Measurements from ENCODE around the gene HP.
"Not testable (repeated sequence)": the region's sequence is repeated elsewhere in the genome, so short reads cannot be mapped to it uniquely, and the experiment has no call there.

HP gene, protein sequence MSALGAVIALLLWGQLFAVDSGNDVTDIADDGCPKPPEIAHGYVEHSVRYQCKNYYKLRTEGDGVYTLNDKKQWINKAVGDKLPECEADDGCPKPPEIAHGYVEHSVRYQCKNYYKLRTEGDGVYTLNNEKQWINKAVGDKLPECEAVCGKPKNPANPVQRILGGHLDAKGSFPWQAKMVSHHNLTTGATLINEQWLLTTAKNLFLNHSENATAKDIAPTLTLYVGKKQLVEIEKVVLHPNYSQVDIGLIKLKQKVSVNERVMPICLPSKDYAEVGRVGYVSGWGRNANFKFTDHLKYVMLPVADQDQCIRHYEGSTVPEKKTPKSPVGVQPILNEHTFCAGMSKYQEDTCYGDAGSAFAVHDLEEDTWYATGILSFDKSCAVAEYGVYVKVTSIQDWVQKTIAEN

DNA sequence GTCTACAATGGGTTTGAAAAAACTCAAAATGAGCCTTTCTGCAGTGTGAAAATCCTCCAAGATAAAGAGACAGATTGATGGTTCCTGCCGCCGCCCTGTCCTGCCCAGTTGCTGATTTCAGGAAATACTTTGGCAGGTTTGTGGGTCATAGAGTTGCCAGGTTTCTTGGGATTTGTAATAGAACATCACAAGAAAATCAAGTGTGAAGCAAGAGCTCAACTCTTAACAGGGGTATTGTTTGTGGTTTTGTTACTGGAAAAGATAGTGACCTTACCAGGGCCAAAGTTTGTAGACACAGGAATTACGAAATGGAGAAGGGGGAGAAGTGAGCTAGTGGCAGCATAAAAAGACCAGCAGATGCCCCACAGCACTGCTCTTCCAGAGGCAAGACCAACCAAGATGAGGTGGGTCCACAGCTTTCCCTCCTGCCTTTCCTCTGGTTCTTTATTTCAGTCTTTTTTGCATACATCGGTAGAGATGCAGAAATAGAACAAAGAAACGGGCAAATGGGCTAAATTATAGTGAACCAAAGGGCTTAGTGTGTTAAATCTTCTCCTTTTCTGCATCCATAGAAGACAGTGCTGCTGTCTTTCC, at the start of gene HP:
Gene HP, plus strand, starts transcription at position 252 of the 594 bp plus-strand sequence. Its CDS starts 148 bp downstream, at position 400.
- DNase-seq (ENCODE audit: low read depth), result not testable (repeated sequence)

DNA sequence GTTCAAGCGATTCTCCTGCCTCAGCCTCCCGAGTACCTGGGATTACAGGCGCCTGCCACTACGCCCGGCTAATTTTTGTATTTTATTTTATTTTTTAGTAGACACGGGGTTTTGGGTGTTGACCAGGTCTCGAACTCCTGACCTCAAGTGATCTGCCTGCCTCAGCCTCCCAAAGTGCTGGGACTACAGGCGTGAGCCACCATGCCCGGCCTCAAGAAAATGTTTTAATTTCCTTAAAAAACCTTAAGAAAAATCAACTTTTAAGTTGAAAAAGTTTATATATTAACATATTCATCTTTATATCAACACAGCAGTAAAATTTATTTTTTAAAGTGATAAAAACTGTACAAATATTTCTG, 46.3 kb upstream of the HP start:
- not testable (repeated sequence) for DNase-seq (ENCODE audit: low read depth)

DNA sequence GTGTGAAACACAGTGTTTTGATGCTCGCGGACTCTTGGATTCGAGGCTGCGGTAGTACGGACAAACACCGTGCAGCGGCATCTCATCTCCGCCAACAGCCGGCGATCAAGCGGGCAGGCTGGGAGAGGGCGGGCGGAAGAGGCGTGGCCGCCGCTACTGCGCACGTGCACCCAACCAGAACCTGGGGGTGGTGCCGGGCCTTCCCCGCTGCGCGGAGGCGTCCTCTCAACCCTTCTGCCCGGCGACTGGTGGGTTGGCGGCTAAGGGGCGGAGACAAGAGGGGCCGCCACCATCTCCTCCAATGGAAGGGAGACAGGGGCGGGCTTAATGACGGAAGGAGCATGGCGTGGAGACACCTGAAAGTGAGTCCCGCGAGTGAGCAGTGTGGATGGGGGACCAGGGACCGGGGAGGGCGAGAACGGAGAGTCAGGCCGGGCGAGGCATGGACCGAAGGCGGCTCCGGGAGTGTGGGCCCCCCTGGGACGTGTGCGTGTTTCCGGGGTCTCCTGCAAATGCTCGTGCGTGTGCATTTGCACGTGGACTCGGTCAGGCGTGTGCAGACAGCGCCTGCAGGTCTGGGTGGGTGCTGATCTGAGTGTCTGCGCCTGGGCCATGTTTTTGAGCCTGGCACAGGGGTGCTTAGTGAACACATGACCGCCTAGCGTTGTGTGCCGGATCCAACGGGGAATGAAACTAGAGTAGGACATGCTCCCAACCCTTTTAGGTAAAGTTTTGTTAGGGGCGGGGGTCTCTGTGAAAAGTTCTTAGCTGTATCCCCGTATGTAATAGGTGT, 45.7 kb upstream of the HP start, which contains the start of gene DHODH:
Gene DHODH, plus strand, starts transcription at position 321 of the 793 bp plus-strand sequence. Its CDS starts 21 bp downstream, at position 342.
- DNase-seq (ENCODE audit: low read depth), result peak; percentile 97

DNA sequence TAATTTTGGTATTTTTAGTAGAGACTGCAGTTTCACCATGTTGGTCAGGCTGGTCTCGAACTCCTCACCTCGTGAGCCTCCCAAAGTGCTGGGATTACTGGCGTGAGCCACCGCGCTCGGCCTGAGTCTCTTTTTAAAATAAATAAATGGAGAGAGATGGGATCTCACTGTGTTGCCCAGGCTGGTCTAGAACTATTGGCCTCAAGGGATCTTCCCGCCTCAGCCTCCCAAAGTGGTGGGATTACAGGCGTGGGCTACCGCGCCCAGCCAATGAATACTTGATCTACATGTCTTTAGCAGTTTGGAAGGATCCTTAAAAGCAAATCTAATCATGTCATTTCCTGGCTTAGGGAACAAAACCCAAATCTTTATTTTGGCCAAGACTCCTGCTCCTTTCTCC, 44.5 kb upstream of the HP start:
- DNase-seq (ENCODE audit: low read depth), result no peak

DNA sequence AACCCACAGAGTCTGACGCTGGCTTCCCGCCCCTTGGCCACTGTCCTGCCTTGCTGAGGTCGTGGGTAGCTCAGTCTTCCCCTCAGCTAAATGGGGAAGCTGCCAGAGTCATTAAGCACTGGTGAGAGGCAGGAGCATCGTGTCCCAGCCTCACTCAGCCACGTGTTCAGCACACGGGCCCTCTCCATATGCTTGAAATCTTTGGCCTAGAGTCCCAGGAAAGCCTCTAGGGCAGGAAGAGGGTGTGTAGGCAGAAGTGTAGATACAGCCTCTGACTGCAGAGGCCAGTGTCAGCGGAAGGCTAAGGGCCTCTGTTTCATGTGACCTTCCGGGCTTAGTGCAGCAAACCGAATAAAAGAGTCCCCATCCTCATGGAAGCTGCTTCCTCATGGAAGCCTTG, 41.7 kb upstream of the HP start:
- no peak for DNase-seq (ENCODE audit: low read depth)

DNA sequence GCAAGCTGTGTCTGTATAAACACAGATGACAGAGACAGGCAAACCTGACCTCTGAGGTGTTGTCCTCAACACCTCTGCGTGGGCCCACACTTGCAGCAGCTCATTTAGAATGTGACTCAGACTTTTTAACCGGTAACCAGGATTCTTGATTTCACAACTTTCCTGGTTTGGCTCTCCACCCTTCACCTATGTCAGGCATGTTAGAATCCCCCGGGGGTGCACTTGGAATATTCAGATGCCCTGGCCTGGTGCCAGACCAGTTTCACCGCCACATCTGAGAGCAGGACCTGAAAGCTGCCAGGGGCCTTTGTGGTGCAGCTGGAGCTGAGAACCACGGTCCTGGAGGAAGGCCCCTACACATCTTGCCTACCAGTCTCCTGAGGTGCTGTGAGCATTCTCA, 40.9 kb upstream of the HP start:
- no peak for DNase-seq (ENCODE audit: low read depth)

DNA sequence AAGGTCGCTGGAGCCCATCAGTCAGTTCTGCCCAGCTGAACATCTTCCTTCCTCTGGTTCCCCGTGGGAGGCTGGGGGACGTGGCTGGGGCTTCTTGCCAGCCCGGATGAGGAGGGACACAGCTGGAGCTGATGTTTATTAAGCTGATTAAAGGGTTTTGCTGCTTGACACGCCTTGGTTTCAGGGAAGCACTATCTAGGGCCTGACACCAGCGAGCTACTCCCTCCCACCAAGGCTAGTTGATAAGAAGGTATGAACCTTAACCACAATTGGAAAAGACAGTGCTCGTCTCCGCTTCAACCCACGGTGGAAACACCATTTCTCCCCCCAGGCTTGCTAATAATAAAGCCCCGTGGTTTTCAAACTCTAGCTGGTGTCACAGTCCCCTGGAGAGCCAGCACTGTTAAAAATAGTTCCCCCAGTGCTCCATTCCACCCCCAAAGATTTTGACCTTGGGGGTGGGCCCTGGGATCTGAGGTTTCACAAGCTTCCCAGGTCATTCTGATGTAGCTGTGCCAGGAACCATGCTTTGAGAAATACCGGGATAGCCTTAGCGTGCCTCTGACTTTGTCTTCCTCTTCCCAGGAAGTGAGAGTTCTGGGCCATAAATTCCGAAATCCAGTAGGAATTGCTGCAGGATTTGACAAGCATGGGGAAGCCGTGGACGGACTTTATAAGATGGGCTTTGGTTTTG, 40.3 kb upstream of the HP start:
- no peak for DNase-seq (ENCODE audit: low read depth)

DNA sequence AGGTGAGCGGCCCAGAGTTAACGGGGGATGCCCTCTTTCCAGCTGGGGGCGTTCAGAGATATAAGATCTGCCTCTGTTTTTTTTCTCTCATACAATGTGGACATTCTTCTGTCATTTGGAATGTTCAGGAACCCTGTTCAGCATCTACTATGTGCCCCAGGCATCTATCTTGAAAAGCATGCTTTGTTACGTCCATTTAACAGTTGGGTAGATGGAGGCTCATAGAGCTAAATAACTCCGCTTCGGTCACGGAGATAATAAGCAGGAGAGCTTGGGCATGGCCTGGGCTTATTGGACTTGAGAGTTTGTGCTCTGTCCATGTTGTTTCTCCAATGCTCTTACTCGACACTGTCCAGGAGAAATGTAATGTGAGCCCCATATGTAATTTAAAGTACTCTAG, 39.6 kb upstream of the HP start:
- DNase-seq (ENCODE audit: low read depth), result no peak

DNA sequence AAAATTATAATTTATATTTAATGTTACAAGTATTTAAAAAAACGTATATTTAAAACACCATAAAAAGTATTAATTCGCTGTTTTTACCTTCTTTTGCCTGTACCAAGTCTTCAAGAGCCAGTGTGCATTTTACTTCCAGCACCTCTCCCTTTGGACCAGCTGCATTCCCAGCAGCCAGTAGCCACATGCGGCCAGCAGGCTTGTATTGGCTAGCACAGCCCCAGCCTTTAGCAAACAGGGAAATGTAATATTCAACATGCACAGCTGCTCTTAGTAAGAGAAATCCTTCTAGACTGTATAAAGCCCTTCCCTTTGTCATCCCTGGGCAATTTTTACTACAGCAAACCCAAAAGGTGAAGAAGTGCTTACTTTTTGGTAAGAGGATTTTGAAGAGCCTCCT, 39.2 kb upstream of the HP start:
- no peak for DNase-seq (ENCODE audit: low read depth)

DNA sequence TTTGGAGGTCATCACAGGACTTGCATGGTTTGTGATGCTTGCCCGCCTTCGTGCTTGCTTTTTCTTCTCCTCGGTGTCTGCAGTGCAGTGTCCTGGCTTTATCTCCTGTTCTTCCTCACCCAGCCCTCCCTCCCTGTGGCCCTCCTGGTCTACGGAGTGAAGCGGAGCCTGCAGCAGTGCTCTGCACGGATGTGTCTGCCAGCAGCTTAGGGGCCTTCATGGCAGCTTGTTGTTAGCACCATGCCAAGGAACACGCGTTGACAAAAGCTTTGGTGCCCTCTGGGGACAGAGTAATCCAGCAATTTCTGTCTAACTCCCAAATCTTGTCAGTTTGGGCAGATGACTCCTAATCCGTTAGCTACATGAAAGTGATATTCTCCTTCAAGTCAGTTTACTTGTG, 35.8 kb upstream of the HP start:
- DNase-seq (ENCODE audit: low read depth), result no peak

DNA sequence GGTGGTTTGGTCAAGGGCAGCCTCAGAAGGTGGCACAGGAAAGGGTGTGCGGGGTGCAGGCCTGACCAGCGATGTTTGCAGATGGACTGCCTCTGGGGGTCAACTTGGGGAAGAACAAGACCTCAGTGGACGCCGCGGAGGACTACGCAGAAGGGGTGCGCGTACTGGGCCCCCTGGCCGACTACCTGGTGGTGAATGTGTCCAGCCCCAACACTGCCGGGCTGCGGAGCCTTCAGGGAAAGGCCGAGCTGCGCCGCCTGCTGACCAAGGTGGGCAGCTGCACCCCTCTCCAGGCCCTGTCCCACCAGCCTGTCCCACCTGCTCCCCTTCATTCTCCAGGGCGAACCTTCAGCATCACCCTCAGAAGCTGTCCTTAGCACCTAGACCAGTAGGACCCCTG, 33.3 kb upstream of the HP start:
- no peak for DNase-seq (ENCODE audit: low read depth)

DNA sequence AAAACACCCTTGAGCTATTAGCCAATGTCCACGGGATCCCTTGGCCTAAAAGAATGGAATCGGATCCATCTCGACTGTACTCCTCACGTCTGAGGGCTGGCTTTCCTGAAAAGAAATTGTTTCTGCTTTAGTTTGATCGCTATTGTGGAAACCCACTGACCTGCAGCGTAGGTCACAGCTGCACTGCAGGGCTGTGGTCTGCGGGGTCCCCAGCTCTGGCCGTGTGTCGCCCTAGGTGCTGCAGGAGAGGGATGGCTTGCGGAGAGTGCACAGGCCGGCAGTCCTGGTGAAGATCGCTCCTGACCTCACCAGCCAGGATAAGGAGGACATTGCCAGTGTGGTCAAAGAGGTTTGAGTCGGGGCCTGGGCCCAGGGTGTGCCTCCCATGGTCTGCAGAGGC, 32.2 kb upstream of the HP start:
- DNase-seq (ENCODE audit: low read depth), result no peak

DNA sequence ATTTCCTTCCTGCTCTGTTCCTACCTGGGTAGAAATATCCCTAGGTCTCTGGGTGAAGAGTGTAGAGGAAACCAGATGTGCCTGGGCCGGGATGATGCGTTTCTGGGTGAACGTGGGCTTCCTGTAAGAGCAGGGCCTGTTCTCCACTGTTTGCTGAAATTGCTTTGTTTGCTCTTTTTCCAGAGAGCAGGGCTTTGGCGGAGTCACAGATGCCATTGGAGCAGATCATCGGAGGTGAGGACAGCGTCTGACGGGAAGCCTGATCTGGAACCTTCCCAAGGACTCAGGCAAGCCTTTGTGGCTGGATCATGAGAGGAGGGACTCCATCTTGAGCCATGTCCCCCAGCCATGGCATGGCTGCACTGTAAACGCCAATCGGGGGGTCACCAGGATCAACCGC, 30.3 kb upstream of the HP start:
- DNase-seq (ENCODE audit: low read depth), result no peak

DNA sequence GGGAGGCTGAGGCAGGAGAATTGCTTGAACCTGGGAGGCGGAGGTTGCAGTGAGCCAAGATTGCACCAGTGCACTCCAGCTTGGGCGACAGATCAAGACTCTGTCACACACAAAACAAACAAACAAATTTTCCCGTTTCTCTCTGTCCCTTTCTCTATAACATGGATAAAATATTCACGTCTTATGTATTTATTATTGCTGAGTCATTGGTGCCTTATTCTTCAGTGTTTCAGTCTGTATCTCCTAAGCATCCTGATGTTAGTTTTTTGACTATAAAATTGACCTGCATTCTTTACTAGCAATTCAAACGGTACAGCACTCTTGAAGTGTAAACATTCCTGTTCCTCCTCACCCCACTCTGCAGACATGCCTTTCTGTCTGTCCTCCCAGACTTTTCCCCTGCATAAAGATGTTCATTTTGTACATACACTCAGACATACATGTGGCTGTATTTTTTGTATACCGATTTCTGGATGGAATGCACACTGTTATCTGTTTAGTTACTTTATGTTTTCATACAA, 29.4 kb upstream of the HP start:
- no peak for DNase-seq (ENCODE audit: low read depth)

DNA sequence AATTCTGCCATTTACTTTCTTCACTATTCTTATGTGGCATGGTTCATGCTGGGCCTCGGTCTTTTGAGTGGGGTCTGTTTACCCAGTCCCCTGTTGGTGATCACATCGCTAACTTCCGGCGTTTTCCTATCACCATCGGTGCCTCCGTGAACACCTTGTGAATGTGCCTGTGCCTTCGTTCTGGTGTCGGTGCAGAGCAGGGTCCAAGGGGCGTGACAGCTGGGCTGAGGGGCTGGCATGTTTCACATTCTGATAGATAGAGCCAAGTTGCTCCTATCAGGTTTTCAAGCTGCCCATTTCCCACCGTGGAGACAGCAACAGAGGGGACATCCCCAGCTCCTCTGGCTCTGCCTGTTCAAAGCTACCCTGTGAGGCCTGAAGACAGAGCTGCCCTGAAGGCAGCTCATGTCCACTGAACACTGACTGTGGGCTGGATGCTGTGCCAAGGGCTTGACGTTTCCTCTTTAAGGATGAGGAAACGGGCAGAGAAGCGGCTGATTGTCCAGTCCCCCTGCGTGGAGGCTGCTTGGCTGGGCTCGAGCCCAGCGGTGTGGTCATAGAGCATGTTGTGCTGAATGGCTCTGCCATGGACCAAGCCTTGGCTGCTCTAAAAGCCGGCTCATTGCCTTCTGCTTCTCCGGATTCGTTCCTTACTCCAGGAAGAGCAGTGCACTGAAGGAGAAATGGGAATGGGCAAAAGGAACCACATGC, 28.7 kb upstream of the HP start:
- no peak for DNase-seq (ENCODE audit: low read depth)

DNA sequence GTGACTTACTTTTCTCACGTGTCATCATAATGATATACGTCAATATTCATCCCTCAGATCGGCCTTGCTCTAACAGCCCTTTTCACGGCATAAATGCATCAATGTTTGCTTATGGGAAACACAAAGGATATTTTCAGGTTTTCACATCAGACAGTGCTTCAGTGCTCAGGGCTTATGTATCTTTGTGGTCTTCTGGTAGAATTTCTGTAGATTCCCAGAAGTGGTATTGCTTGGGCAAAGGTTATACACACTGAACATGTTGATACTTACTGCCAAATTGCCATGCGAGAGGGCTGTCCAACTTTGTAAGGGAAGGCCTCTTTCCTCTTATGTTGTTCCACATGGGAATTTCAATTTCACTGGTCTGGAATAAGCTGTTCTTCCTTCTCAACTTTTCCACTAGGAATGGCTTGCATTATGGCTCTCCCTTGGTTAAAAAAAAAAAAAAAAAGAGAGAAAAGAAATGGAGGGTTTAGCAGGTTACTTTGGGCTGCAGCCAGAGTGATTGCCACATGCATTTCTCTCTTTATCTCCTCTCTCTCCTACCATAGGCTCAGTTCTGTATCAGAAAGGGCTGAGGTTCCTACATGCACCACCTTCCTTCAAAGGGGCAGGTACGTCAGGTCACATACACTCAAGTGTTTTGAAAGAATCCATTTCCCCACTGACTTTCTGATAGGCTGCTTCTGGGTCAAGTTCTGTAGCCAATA, 26.5 kb upstream of the HP start:
- no peak for DNase-seq (ENCODE audit: low read depth)

DNA sequence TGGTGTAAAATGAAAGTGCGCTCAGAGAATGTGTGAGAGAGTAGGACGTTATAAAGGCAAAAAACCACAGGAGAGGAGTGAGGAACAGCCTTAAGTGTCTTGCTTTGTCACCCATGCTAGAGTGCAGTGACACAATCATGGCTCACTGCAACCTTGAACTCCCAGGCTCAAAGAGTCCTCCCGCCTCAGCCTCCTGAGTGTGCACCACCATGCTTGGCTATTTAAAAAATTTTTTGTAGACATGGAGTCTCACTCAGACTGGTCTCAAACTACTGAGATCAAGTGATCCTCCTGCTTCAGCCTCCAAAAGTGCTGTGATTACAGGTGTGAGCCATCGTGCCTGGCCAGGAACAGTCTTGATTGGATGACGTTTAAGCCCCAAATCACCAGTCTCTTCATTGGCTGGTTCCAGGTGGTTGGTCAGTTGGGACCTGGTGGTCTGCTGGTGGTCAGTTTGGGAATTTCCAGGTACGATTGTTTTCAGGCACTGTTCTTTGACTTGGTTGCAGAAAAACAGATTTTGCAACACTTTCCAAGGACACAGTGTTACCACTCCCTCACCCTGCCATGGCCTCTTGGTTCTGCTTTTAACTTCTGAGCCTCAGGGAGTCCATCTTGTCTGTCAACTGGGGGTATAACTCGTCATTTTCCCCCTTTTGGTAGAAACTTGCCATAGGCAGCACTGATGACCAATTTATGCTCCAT, 24.6 kb upstream of the HP start:
- no peak for DNase-seq (ENCODE audit: low read depth)

DNA sequence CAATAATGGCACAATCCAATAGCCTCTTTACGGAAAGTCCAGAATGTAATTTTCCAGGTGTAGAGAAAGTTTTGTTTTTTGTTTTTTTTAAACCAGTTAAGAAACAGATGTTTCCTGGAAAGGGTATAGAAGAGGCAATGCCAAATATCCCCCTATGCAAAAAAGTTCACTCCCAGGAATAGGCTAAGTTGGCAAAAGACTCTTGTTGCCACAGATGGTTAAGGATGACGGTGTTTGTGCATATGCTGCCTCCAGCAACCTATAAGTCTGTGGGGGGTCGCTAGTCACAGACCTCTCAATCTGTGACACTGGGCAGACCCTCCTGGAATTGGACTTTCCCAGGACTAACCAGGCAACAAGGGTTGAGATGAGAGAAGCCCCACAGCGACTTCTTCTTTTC, 20.9 kb upstream of the HP start:
- no peak for DNase-seq (ENCODE audit: low read depth)

DNA sequence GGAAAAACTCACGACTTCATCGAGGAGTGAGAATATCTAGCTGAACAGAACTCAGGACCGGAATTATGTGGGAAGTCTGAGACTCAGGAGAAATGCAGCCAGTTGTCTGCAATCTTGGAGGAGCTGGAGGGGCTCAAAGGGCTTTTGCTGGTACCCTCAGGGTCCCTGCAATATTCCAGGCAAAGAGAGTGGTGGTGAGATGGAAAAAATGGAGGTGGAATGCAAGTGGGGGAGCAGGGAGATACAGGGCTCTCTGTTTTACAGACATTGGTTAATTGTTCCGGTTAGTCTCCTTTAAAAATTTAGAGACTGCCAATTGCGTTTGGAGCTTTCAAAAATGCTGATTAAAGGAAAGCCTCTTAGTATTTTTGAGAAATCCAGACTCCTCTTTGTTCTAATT, 18.2 kb upstream of the HP start:
- no peak for DNase-seq (ENCODE audit: low read depth)

DNA sequence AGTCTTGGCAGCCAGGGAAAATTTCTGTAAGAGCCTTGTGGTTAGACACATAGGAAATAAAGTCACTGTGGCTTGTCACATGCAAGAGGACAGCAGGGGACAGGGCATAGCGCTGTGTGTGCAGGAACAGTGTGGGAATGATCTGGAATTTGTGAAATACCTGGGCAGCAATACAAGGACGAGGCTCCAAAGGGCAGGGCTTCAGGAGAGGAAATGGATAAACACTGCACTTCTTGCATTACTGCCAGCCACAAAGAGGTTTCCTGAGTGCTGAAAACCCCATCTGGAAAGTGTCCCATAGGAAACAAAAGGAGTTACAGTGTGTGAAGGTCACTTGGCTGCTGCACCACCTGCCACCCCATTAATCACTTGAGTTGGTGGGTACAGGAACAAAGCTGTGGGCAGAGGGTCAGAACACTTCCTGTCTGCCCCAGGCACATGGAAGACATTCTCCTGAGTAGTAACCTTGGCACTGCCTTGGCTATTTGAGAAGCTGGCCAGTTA, 12.1 kb upstream of the HP start:
- no peak for DNase-seq (ENCODE audit: low read depth)
